ENCODE results near the gene ERC2.
"Not testable (repeated sequence)": the region's sequence is repeated elsewhere in the genome, so short reads cannot be mapped to it uniquely, and the experiment has no call there.

ERC2 gene

DNA sequence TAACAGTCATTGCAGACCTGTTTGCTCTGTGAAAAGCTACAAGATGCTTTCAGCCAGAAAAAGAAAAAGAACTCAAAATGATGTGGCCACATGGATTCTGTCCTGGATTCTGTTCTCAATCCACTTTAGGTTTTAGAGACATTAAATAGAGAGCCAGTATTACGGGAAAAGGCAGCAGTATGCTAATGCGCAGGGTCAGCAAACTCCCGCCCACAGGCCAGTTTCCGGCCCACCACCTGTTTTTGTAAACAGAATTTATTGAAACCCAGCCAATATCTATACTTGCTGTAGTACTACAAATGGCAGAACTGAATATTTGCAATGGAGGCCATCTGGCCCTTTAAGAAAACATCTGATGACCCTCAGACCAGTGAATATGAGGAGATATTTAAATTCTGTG, 416.1 kb downstream of the ERC2 start:
- no peak for DNase-seq

DNA sequence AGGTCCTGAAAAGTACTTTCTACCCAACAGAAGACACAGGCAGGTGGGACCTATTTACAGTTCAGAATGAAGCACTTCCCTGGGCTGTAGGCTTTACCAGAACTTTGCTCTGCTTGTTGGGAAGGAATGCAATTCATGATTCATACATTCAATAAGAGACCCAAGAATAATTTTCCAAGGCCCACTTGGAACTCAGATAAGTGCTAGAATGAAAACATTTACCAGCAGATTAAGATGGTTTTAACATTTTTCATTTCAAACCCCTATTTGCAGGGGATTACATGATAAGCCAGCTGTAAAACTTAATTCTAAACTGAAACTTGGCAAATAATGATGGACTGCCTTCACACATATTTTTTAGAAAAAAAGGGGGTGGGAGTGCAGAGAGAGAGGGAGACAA, 417.2 kb downstream of the ERC2 start:
- DNase-seq, result no peak

DNA sequence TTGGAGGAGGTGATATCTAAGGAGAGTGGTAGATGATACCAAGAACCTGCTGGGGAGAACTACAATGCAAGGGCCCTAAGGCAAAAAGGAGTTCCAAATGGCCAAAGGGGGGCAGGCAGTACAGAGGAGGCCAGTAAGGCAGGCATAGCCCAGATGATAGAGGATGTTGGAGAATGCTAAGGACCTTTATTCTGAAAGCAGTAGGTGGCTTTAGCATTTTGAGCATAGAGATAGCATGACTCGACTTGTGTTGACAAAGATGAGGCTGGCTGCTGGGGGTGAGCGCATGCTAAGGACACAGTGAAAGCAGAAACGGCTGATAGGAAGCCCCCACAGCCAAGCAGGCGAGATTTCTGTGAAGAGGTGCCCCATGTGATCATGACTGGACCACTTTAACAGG, 419.3 kb downstream of the ERC2 start:
- DNase-seq, result no peak

DNA sequence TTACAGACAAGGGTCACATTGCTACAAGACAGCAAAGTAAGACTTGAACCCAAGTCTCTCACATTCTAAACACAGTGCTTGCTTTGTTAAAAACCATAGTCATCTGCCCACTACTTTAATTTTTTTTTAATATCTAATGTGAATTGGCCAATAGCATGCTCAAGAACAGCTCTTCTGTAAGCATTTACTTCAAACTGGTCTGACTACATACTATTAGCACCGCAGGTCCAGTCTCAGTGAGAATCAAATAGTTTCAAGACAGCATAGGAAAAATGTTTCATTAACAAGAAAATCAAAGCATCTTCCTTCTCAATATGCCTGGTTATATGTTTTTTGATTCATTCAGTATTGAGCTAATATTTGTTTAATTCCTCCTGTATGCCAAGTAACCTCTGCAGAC, 419.9 kb downstream of the ERC2 start:
- no peak for DNase-seq

DNA sequence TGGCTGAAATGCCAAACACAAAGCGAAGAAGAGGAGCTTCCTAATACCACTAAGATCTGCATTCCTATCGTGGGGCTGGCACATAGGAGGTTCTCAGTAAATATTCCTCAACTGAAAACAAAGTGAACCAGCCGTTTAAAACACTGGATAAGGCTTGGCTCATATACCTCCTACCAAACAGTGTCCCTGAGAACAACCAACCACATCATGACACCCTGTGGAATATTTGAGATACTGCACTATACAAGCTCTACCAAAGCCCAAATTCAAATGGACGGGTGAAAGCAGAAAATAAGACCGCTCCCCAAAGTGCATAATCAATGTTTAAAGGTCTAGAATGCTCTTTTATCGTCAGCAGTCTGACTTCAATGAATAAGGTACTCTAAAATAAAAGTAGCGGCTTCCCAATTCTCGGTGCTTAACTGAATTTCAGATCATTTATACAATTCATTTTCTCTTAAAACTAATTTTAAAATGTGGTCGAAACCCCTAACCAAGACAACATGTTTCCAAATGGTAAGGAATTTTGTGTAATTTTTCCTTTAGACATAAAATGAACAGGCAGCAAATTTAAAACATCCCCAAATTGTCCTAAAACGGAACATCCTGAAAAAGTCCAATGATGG, 425.8 kb downstream of the ERC2 start:
- DNase-seq, result no peak

DNA sequence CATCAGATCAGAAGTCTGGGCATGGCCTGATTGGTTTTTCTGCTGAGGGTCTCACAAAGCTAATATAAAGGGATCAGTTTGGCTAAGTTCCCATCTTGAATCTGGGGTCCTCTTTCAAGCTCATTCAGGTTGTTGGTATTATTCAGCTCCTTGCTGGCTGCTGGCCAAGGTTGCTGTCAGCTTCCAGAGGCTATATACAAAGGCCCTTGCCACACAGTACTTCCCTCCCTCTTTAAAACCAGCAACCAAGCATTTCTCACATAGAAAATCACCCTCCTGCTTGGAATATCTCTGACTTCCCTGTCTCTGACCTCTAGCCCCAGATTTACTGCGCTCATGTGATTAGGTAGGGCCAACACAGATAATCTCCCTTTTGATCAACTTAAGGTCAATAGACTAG, 442.9 kb downstream of the ERC2 start:
- no peak for DNase-seq

DNA sequence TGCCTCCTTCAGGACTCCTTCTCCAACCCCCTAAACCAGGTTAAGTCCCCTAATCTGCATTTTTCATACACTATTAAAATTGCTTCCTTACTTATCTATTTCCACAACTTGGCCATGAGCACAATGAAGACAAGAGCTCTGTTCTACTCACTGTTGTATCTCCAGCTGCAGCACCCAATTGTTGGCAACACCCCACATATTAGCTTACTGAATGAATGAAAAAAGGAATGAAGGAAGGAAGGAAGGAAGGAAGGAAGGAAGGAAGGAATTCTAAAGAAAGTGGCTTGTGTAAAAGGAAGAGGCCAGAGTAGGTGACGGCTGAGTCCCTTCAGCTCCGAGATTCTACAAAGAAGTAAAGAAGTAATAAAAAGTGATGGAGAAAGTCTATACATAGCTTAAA, 444.7 kb downstream of the ERC2 start:
- no peak for DNase-seq

DNA sequence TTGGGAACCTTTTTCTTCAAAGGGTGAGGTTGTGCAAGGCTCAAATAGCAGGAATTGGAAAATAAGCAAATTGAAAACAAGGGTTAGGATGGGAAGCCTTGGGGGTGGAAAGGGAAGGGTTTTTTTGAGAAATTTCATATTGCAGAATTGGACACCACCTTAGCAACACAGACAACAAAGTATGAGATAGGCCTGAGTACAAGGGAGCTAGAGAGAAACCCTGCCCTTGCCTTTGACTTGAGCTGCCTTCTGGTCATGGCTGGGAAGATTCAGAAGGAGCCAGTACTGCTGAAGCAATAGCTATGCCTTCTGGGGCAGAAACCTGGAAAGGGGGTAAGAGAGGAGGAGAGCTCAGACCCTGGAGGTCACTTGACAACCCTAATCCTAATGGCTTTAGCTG, 445.6 kb downstream of the ERC2 start:
- no peak for DNase-seq

DNA sequence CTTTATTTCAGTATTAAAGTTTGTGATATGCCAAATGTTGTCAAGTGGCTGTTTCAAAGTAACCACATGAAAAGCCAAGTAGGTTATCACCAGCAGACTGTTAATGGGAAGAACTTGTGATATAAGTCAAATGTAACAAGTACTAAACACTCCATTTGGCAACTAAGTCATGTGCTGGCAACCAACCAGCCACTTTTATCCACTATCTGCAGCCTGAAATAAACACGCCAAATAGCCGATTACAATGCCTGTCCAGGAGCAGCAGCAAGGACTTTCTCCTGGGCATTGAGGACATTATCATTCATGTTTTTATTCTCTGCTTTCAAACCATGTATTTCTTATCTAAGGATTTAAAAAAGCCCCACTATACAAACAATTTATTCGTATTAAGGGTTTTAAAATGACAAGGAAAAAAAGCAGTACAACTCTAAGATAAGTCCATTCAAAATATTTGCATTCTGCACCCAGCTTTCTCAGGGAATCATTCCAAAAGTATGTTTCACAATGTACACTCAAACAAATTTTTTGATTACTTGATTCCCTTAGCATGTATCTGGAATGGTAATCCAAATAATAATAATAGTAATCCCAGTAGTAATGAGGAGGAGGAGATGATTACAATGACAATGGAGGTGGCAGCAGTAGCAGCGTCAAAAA, 448.6 kb downstream of the ERC2 start:
- DNase-seq, result no peak

DNA sequence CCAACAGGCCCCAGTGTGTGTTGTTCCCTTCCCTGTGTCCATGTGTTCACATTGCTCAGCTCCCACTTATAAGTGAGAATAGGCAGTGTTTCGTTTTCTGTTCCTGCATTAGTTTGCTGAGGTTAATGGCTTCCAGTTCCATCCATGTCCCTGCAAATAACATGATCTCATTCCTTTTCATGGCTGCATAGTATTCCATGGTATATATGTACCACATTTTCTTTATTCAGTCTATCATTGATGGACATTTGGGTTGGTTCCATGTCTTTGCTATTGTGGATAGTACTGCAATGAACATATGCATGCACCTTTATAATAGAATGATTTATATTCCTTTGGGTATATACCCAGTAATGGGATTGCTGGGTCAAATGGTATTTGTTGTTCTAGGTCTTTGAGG, 452.9 kb downstream of the ERC2 start:
- not testable (repeated sequence) for DNase-seq

DNA sequence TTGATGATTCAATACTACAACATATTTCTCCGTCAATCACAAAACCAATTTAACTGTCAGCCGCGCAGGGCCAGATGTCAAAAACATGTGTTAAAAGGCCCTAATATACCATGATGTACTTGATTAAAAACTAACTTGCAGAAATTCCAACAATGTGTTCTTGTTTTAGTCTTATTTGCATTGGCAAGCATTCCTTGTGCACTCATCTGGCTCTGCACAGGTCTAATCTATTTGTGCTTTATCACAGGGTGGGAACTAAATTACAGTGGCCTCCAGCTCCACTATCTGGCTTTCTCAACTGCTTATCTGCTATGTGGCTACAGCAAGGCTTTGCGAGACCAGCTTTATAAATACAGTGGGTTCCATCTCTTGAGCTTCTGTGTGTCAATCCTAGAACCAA, 455.5 kb downstream of the ERC2 start:
- DNase-seq, result no peak

DNA sequence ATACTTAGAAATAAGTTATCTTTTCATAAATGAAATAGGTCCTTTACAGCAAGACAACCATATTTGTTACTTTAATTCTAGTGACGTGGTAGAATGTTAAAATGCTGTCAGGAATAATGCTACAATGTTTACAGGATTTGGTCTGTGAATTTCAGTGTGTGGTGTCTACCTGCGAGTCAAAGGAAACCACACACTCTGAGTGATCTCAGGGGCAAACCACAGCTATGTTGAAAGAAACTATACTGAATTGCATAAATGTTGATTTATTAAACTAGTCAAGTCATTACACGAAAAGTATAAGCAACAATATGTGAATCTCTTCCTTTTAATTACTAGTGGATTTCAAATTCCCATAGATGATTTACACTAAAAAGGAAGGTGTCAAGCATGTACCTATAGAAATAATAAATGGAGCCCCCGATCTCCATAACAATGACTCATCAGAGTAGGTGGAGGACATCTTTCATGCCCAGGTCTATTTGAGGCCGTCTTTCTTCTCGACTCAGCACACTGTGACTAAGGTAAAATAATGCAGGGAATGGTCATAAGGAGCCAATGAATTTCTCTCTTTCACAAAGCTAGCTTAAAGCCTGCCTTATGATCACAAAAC, 463.0 kb downstream of the ERC2 start:
- no peak for DNase-seq

DNA sequence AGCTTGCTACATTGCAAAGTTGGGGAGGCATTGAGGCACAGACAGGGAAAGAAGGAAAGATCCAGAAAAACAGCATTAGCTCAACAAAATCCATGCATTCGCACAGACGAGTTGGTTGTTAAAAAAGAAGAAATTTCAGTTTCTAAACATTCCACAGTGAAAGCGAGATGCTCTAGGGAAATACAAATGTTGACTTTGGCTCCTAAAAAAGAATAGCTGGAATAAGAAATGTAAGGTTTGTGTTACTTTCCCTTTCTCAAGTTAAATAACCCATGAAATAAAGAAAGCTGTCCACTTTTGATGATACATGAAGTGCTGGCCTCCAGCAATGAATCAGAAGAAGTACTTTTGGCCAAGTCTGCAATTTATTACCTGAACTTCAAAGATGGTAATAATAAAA, 465.1 kb downstream of the ERC2 start:
- no peak for DNase-seq

DNA sequence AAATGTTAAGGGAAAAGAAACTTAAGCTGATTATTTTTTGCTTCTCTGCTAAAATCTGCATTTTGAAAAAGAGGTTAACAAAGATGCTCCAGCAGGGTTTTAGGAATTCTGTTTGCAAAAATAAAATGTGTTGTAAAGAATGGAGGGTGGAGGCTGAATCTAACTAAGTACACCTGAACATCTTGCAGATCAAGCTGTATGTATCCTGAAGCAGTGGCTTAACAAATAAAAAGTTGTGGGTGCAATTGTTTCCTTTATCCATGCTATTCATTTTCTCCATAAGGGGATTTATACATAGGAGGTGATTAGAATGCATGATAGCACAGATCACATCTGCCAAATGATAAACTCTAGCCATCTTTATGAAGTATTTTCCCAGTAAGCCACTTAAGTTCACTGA, 466.3 kb downstream of the ERC2 start:
- no peak for DNase-seq

DNA sequence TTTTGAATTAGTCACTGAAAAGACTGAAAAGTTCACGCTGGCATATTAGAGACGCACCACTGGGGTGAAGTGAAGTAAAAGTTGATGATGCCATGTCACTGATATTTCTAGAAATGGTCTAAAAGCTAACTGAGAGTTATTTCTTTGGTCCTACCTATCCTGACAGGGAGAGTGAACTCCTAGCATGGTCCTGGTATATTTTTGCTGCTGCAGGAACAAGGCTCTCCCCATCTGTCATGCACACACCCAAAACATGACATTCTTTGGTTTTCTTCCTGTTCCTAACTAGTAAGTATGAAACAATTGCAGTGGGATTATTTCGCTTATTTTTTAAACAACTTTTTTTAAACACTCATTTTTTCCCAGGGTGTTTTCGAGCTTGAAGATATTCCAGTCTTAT, 466.7 kb downstream of the ERC2 start:
- DNase-seq, result no peak

DNA sequence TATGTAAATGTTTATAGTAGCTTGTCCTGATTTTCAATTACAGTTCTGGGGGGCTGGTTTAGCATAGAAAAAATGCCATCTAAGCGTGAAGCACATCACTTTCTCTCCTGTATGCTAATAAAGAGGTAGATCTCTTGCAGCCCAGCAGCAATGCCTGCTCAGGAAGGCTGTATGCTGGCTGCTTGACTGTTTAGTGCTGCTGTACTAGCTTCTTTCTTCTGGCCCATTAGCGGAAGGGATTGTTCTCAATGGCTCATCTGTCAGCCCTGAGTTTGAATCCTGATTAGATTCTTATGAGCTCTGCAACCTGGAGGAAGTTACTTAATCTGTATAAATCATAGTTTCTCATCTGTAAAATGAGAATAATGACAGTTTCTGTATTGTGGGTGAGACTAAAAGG, 478.9 kb downstream of the ERC2 start:
- no peak for DNase-seq

DNA sequence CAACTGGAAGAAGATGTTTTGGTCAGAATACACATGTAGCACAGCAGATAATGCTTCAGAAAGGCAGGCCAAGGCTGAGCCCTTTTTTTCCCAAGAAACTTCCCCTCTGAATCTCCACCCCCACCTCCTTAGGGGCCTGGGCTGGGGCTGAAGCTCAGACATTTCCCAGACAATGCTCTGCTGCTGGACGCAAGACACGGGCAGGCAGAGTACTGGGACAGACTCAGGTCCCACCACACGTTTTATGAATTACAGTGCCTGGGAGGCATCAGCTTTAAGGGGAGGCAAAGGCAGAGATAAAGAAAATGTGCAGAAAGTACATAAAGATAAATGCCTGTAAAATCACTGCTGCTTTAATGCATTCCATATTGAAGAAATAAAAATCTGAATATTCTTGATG, 479.4 kb downstream of the ERC2 start:
- no peak for DNase-seq

DNA sequence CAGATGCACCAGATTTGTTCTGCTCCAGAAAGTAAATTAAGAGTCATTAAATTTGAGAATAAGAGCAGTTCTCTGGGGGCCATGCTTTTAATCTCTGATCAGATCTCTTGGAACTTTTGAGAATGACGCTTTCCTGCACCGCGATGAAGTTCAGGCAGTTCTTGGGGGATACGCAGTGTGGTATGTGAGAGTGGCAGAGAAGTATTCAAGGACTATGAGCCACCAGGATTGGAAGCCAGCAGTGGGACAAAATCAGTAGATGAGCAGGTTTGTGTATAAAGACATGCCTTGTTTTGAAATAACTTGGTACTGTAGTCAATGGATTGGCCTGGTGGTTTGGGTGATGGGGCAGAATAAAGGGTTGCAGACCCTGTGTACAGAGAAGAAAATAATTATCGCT, 483.6 kb downstream of the ERC2 start:
- DNase-seq, result no peak

DNA sequence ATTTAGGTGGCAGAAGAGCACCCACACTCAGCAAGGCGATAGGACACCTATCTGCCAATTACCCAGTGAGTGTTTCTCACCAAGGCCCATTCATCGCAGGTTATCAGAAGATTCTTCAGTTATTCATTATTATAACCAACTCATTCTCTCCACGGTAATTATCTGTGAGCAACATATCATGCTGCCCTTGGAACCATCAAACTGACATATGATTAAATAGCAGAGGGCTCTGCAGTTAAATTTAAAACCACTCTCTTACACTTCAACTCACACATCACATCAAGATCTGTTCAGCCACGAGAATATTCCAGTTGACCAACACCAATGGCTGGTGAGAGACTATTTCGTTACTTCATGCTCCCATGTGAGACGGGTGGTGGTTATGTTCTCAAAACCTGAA, 489.3 kb downstream of the ERC2 start:
- no peak for DNase-seq

DNA sequence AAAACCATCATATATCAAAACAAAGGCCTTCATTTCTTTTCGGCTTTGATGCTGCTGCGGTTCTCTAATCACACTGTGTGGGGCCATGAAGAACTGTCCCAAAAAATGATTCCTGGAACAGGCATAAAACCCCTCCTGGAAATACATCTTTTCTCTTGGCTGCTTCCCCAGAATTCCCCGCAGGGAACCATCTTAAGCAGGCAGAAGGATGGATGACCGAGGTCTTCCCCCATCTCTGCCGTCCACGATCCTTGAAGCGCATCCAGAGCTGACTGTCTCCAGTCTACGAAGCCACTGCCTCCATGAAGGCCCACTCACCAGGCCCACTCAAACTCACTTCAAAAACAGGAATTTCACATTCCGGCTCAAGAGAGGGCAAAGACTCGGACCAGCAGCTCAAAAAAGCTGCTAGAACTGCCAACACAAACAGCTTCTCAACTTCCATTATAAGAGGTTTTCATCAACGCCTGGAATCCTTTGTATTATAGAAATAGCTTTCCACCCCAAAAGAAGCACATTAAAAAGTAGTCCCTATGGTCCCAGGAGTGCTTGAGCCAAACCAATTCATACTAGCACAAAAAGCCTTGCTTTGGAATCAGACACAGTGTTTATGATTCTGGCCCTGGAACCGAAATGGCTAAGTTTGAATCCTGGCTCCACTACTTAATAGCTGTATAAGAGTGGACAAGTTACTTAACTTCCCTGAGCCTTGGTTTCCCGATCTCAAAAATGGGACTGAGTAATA, 493.7 kb downstream of the ERC2 start:
- no peak for DNase-seq

DNA sequence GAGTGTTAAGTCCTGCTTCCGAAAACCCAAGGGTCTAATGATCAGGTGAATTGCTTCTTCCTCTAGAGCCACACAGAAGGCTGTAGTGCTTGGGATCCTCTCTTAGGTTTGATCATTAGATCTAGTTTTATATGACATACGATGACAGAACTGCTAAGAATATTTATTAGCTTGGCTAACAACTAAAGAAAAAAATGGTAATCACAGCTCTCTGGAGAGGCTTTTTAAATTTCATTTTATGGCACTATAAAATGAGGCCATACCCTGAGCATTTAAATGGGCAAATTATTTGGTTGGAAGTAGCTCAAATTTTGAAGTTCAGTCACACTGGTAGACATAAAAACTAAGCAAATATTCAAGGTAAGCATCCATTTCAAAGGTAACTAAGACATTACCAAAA, 498.6 kb downstream of the ERC2 start:
- DNase-seq, result no peak

DNA sequence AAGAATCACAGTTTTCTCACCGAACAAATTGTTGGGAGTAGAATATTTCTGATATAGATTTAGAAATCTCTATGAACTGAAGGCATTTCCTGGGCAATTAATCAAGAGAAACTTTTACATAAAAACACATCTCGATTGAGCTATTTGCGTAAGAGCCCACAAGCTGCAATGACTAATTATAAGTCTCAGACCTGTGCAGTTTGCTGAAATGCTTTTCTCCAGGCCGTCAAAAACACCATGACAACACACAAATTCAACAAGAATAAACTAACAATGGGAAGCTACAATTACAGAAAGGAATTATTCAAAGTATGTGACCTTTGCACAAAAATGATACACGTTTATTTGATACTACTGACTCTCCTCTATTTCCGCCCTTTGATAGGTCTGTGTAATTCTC, 499.9 kb downstream of the ERC2 start:
- DNase-seq, result no peak

DNA sequence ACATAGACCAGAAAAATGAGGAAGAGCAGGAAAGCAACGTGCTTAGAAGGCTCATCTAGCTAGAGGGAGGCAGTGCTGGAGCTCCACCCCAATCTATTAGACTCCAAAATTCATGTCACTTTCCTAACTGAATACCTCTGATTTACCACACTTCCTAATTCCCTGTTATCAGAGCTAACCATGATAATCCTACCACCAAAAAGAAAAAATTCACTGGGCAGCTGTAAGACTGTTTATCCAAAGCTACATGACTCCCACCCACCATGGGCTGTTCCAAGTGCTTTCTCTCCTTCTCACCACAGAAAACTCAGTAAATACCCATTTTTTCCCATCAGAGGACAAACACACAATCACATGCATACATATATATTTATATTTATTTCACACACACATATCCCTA, 501.7 kb downstream of the ERC2 start:
- no peak for DNase-seq

DNA sequence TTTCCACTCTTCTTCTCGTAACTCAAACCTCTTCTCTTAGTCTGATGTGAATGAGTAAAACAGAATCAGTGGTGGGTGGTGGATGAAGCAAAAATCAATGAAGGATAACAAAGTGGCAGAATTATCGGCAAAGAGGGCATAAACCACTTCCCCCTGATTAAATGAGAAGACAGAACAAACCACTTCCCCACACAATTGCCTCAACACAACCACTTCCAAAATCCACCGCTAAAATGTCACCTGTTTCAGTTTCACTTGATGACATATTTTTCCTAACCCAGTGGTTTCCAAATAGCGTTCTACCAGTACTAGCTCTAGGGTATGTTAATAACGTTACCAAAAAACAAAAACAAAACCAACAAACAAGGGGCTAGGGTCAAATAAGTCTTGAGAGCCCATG, 502.5 kb downstream of the ERC2 start:
- DNase-seq, result no peak
